Measurements from ENCODE around the gene KANK2. TPM values are rescaled to one million over a fixed set of nuclear protein-coding genes. Genes with fewer than 3 reads are reported as not detected.
"Not testable (repeated sequence)": the region's sequence is repeated elsewhere in the genome, so short reads cannot be mapped to it uniquely, and the experiment has no call there.

KANK2 gene
- total RNA-seq, 6 experiments from 2014 or later: 36.3 to 65.4 (median 50.4) TPM

DNA sequence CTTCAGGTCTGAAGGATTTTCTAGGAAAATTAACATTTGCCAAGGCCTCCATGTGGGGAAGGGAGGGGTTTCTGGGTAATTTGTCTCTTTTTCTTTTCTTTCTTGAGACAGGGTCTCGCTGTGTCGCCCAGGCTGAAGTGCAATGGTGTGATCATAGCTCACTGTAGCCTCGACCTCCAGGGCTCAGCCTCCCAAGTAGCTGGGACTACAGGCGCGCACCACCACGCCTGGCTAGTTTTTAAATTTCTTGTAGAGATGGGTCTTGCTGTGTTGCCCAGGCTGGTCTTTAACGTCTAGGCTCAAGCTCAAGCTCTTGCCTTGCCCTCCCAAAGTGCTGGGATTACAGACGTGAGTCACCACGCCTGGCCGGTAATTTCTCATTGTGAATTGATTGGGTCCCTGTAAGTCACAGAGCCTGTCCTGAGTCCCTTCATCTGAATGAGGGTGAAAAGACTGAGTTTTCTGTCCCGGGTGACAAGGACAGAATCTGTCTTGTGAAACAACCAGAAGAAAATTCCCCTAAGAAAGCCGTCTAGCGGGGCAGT, 31.8 kb downstream of the KANK2 start:
- Histone ChIP-seq H3K9me3 (no peaks in the 10 kb centered on the region), H3K36me3 (peaks cover 0 to 28% (median 11%) of the 10 kb centered on the region in 4 donors), H3K27ac (peak overlapping the region; percentile 26 to 76 (median 48)), H3K4me1 (peaks cover 0 to 11% (median 4%) of the 10 kb centered on the region in 4 donors), H3K4me3 (peak overlapping the region in 1 of 3 donors; percentile 36), H3K27me3 (no peaks in the 10 kb centered on the region)
- intact Hi-C loops (cut with DNase I): no loop called here
- TF ChIP-seq, protein P1, sequence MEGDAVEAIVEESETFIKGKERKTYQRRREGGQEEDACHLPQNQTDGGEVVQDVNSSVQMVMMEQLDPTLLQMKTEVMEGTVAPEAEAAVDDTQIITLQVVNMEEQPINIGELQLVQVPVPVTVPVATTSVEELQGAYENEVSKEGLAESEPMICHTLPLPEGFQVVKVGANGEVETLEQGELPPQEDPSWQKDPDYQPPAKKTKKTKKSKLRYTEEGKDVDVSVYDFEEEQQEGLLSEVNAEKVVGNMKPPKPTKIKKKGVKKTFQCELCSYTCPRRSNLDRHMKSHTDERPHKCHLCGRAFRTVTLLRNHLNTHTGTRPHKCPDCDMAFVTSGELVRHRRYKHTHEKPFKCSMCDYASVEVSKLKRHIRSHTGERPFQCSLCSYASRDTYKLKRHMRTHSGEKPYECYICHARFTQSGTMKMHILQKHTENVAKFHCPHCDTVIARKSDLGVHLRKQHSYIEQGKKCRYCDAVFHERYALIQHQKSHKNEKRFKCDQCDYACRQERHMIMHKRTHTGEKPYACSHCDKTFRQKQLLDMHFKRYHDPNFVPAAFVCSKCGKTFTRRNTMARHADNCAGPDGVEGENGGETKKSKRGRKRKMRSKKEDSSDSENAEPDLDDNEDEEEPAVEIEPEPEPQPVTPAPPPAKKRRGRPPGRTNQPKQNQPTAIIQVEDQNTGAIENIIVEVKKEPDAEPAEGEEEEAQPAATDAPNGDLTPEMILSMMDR (IDR thresholded peaks at IDR 0.05): no peak
- TF ChIP-seq POLR2A (IDR thresholded peaks at IDR 0.05): no peak
- WGBS (ENCODE audit: insufficient coverage, low coverage, low lambda C conversion rate, missing lambda C conversion rate): 76% methylated on average over 12 of the region's 13 CpGs
- DNase-seq (no peak), ATAC-seq (peak in 1 of 4 donors; percentile 10)

DNA sequence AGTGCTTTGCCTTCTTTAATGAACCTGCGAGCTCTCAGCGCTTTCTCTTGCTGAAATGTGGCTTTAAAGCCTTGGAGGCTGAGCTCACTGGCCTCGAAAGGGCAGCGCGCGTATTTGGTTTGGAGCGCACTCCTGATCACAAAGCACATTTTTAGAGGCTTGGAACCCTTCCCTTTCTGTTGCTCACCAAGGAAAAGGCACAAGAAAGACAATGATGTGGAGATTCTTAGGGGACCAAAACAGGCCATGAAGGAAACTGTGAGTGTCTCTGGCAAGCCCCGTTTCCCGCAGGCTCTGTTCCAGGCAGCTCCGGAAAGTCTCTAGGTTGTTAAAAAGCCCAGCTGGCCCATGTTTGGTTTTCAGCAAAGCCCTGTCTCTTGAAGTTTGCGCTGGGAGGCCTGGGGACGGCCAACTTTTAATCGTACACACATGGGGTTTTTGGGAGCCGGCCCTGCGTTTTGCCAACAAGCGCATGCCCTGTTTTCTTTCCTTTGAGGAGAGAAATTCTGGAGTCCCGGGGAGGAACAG, 32.4 kb downstream of the KANK2 start:
- Histone ChIP-seq H3K36me3 (peaks cover 0 to 22% (median 10%) of the 10 kb centered on the region in 4 donors), H3K27me3 (no peaks in the 10 kb centered on the region), H3K4me1 (peaks cover 0 to 11% (median 5%) of the 10 kb centered on the region in 4 donors), H3K9me3 (no peaks in the 10 kb centered on the region), H3K4me3 (peak overlapping the region in 1 of 3 donors; percentile 36), H3K27ac (peak overlapping the region; percentile 26 to 76 (median 48))
- DNase-seq: peak in 2 of 3 donors; percentile 66 to 71
- TF ChIP-seq POLR2A (IDR thresholded peaks at IDR 0.05): no peak
- TF ChIP-seq, protein P1 (IDR thresholded peaks at IDR 0.05): no peak
- WGBS (ENCODE audit: insufficient coverage, low coverage, low lambda C conversion rate, missing lambda C conversion rate): 62% methylated on average over 16 of the region's 17 CpGs
- intact Hi-C loops (cut with DNase I): no loop called here
- peak; percentile 38 to 74 (median 53) for ATAC-seq

GRCh38 chr19:11164296-11164695, 33.0 kb downstream of the KANK2 start:
- Histone ChIP-seq H3K36me3 (peaks cover 0 to 17% (median 4%) of the 10 kb centered on the region in 4 donors), H3K27me3 (no peaks in the 10 kb centered on the region), H3K9me3 (no peaks in the 10 kb centered on the region), H3K27ac (peak overlapping the region in 1 of 3 donors; percentile 76), H3K4me3 (peak overlapping the region in 1 of 3 donors; percentile 36), H3K4me1 (peaks cover 0 to 18% (median 7%) of the 10 kb centered on the region in 4 donors)
- 77% methylated on average over 9 of the region's 11 CpGs for WGBS (ENCODE audit: insufficient coverage, low coverage, low lambda C conversion rate, missing lambda C conversion rate)
- DNase-seq (no peak), ATAC-seq (no peak)
- no peak for TF ChIP-seq POLR2A (IDR thresholded peaks at IDR 0.05)
- TF ChIP-seq, protein P1 (IDR thresholded peaks at IDR 0.05): no peak
- intact Hi-C loops (cut with DNase I): no loop called here

- Histone ChIP-seq H3K4me1 (peaks cover 0 to 46% (median 19%) of the 10 kb centered on the region in 4 donors), H3K27ac (peak overlapping the region; percentile 63 to 94 (median 91))
- WGBS (ENCODE audit: insufficient coverage, low coverage, low lambda C conversion rate, missing lambda C conversion rate): 100% methylated on average over 2 of the region's 2 CpGs
- ATAC-seq; intact Hi-C loops (cut with DNase I); H3K9me3 ChIP-seq; H3K36me3 ChIP-seq; H3K27me3 ChIP-seq; H3K4me3 ChIP-seq; DNase-seq: not testable (repeated sequence)
Observed at GRCh38 chr19:11160440-11160768, 36.9 kb downstream of the KANK2 start.

Data from right lobe of liver (tissue), 6 donors.